ENCODE measurements around the gene TMEM167A.

- TF ChIP-seq CTCF (IDR thresholded peaks at IDR 0.05) (no peak), POLR2A (IDR thresholded peaks at IDR 0.05) (no peak)
Measured at GRCh38 chr5:83082750-83083149, 5.6 kb upstream of the TMEM167A start.

Measured in Peyer's patch (tissue), 4 donors.